Small intestine (tissue), 7 donors: ENCODE results near the gene KCTD3. TPM values are rescaled to one million over a fixed set of nuclear protein-coding genes. Genes with fewer than 3 reads are reported as not detected.

ENCODE experiments used
- DNase-seq, 2 donors: peaks; one replicate each; pipeline versions ENCODE4 v3.0.0 to v3.0.0-alpha.2; 2013
- FAIRE-seq: peaks from 2 replicates; lab custom pipeline; 2012; peaks lifted over from hg19 to GRCh38; lab: Jason Lieb, UNC
- H3K27ac ChIP-seq, 3 donors: one replicate each; pipeline ENCODE4 v1.5.1; 2013; ENCODE audit warnings: low read length in 2 of 3, mild to moderate bottlenecking in 2 of 3, control low read depth in 1 of 3, inconsistent platforms in 1 of 3, low read depth in 1 of 3, moderate library complexity in 1 of 3
- H3K27me3 ChIP-seq, 3 donors: one replicate each; pipeline ENCODE4 v1.6.1; 2013; ENCODE audit warnings: low read length in 3 of 3, inconsistent platforms in 1 of 3; ENCODE audit not compliant: control insufficient read depth in 3 of 3, insufficient read depth in 3 of 3
- H3K36me3 ChIP-seq, 3 donors: one replicate each; pipeline ENCODE4 v1.6.1; 2013; ENCODE audit warnings: low read length in 3 of 3, inconsistent platforms in 1 of 3, low read depth in 1 of 3, mild to moderate bottlenecking in 1 of 3, moderate library complexity in 1 of 3; ENCODE audit not compliant: control insufficient read depth in 3 of 3, insufficient read depth in 2 of 3
- H3K4me1 ChIP-seq, 3 donors: one replicate each; pipeline ENCODE4 v1.6.1; 2013; ENCODE audit warnings: low read length in 2 of 3, inconsistent platforms in 1 of 3, low read depth in 1 of 3, mild to moderate bottlenecking in 1 of 3, moderate library complexity in 1 of 3; ENCODE audit not compliant: control insufficient read depth in 3 of 3, insufficient read depth in 2 of 3
- H3K4me3 ChIP-seq, 3 donors: one replicate each; pipeline ENCODE4 v1.5.1; 2013; ENCODE audit warnings: low read length in 3 of 3, control low read depth in 1 of 3, inconsistent platforms in 1 of 3, low read depth in 1 of 3, mild to moderate bottlenecking in 1 of 3, moderate library complexity in 1 of 3
- H3K9me3 ChIP-seq, 2 donors: one replicate each; pipeline ENCODE4 v1.6.1; 2013; ENCODE audit warnings: low read depth in 1 of 2, low read length in 1 of 2; ENCODE audit not compliant: control insufficient read depth in 2 of 2, insufficient read depth in 1 of 2
- WGBS, 3 donors: extraction: QIAGEN DNeasy Blood & Tissue Kit; methylation state at CpG; one replicate each; pipeline ENCODE4 v1.1.7; 2013; 5-methylcytosine and 5-hydroxymethylcytosine counted together
- polyA plus RNA-seq, 4 donors: library from polyadenylated mRNA; stranded (reverse) in 3 of 4; unstranded in 1 of 4; fragments of 200-250 nt in 3 of 4; fragments of 120-200 nt in 1 of 4; gene quantifications; one replicate each; pipeline versions ENCODE4 v1.2.1 to v1.2.3, GENCODE V29; 2013
- donor health status: healthy with polysubstance abuse.
- donor health status: control.
- donor health status: control.
- donor health status: Bipolar disorder and iron deficiency.
- donor health status: healthy.

The KCTD3 gene
- polyA plus RNA-seq, 4 donors: 40.0 to 128 (median 60.2) TPM

DNA sequence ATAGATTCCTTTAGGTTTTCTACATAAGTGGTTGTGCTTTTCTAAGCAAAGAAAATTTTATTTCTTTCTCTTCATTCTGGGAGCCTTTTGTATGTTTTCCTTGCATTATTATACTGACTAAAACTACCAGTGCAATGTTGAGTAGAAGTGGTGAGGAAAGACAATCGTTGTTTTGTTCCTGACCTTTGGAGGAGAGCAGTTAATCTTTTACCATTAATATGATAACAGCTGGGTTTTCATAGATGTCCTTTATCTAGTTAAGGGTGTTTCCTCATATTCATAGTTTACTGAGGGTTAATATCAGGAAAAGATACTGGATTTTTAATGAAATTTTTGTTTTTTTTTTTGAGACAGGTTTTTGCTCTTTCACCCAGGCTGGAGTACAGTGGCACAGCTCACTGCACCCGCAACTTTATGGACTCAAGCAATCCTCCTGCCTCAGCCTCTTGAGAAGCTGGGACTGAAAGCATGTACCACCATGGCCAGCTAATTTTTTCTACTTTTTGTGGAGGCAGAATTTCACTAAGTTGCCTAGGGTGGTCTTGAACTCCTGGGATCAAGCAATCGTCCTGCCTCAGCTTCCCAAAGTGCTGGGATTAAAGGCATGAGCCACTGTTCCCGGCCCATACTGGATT, 9.0 kb upstream of the KCTD3 start:
- Histone ChIP-seq H3K4me1 (peaks cover 0 to 11% (median 10%) of the 10 kb centered on the region in 3 donors), H3K27me3 (no peaks in the 10 kb centered on the region), H3K27ac (peak overlapping the region in 2 of 3 donors; percentile 30 to 32), H3K9me3 (peaks cover 0 to 25% of the 10 kb centered on the region in 2 donors), H3K4me3 (no peak overlapping the region), H3K36me3 (peaks cover 0 to 4% (median 0%) of the 10 kb centered on the region in 3 donors)
- DNase-seq (peak; percentile 57 to 63), FAIRE-seq (peak; percentile 89)
- WGBS, 3 donors: 30 to 68% (median 41%) methylated on average over 4 of the region's 4 CpGs

DNA sequence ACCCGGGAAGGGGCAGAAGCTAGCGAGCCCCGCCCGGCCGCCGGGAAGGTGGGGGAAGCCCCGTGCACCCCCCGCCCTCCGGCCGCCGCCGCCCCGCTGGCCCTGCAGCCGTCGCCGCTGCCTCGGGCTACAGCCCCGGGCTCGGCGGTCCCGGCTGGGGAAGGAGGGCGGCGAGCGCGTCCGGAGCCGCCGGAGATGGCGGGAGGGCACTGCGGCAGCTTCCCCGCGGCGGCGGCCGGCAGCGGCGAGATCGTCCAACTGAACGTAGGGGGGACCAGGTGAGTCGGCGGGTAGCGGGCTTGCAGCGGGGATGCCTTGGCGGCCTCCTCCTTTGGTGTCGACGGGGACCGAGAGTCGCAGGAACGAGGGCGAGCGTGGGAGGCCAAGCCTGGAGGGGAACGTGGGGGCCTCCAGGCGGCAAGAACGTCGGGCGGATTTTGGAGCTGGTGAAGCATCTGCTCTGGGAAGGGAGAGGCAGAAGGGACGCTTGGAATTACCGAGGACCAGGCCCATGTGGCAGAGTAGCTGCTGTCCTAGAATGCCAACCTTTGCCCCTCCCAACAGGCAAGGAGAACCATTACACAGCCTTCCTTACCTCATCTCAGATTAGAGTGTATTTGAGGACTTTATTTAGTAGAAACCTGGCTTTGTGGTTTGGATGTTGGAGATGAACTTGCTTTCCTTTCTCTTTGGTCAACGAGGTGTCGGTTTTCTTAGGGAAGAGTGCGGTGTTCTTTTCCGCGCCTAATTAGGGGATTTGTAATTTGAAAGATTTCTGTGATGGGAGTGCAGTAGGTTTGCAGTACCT, 591 bp downstream of the KCTD3 start:
- H3K9me3 ChIP-seq: no peaks in the 10 kb centered on the region
- no peaks in the 10 kb centered on the region for H3K27me3 ChIP-seq
- 0 to 2% (median 1%) methylated on average over 41 to 63 of the region's 63 CpGs for WGBS, 3 donors
- H3K4me1 ChIP-seq: peaks cover 0 to 11% (median 3%) of the 10 kb centered on the region in 3 donors
- H3K36me3 ChIP-seq: no peaks in the 10 kb centered on the region
- peak overlapping the region; percentile 84 to 98 (median 93) for H3K27ac ChIP-seq
- DNase-seq (peak; percentile 83 to 88), FAIRE-seq (no peak)
- peak overlapping the region; percentile 63 to 95 (median 69) for H3K4me3 ChIP-seq

- DNase-seq (peak in 1 of 2 donors; percentile 40), FAIRE-seq (no peak)
- H3K4me3 ChIP-seq: peak overlapping the region; percentile 63 to 95 (median 69)
- H3K9me3 ChIP-seq: no peaks in the 10 kb centered on the region
- H3K4me1 ChIP-seq: peaks cover 0 to 17% (median 3%) of the 10 kb centered on the region in 3 donors
- no peaks in the 10 kb centered on the region for H3K27me3 ChIP-seq
- H3K36me3 ChIP-seq: no peaks in the 10 kb centered on the region
- peak overlapping the region; percentile 84 to 98 (median 93) for H3K27ac ChIP-seq
- whole genome bisulfite sequencing, 3 donors: 0 to 9% (median 8%) methylated on average over 3 to 5 of the region's 5 CpGs
Observed at GRCh38 chr1:215568299-215568692, 1.2 kb downstream of the KCTD3 start.

DNA sequence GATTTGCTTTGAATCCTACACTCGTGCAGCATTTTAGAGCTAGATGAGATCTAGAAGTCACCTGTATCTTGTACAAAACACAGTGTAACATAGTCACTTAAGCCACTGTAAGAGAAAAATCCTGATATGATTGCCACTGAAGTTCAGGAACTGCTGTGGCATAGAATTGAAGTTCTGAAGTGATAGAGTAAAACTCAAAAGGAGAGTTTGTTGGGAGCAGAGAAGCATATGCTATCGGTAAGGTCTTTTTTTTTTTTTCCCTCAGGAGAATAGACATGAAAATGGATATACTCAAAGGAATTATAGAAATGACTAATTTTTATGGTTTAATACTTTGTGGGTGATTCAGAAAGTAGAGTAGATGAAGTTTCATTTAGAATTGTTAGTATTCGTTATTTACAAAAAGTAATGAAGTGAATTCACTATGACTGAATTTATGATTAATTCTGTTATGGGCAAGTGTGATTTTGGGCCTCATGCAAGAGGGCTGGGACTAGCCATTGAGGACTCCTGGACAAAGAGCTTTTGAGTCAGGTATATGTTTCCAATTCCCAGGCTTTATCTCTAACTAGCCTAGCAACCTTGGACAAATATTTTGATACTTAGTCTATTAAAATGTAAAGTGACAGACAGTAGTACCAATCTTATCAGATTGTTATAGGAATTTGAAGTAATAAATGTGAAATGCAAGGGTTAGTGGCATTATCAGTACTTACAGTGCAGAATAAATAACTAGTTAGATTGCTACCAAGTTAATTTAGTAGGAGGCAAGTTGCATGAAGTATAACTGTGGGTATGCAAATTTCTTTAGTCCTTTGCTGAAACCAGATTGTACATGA, 3.1 kb downstream of the KCTD3 start:
- no peaks in the 10 kb centered on the region for H3K27me3 ChIP-seq
- no peaks in the 10 kb centered on the region for H3K9me3 ChIP-seq
- H3K4me3 ChIP-seq: peak overlapping the region in 2 of 3 donors; percentile 8 to 11
- peak overlapping the region; percentile 20 to 98 (median 76) for H3K27ac ChIP-seq
- FAIRE-seq (no peak), DNase-seq (peak; percentile 50 to 75)
- peaks cover 0 to 4% (median 0%) of the 10 kb centered on the region in 3 donors for H3K36me3 ChIP-seq
- peaks cover 0 to 17% (median 3%) of the 10 kb centered on the region in 3 donors for H3K4me1 ChIP-seq
- 5 to 39% (median 20%) methylated on average over 3 of the region's 3 CpGs for WGBS, 3 donors

GRCh38 chr1:215581896-215582295, 14.8 kb downstream of the KCTD3 start:
- Histone ChIP-seq H3K4me1 (no peaks in the 10 kb centered on the region), H3K36me3 (peaks cover 0 to 14% (median 7%) of the 10 kb centered on the region in 3 donors), H3K9me3 (no peaks in the 10 kb centered on the region), H3K4me3 (no peak overlapping the region), H3K27ac (no peak overlapping the region), H3K27me3 (no peaks in the 10 kb centered on the region)
- 86 to 93% (median 88%) methylated on average over 2 of the region's 2 CpGs for WGBS, 3 donors
- DNase-seq (no peak), FAIRE-seq (no peak)

GRCh38 chr1:215583185-215583749, 16.2 kb downstream of the KCTD3 start:
- peak overlapping the region; percentile 22 to 64 (median 38) for H3K27ac ChIP-seq
- no peak for FAIRE-seq
- DNase-seq: peak in 1 of 2 donors; percentile 85

DNA sequence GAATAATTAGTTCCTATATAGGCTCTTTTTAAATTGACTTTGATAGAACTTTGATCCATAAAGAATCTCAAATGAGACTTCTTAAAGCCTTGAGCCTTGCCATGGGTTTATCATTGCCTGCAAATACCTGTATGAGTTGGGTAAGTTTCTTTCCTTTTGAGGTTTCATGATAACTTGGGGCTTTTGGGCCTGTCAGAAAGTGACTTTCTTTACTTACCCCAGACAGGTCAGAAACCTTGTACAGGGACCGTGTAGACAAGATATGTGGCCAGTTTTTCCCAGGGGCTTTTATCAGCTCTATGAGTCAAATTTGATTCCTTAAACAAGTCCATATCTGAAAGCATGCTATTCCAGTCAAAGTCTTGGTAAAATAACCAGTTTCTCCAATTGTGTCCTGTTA, 17.3 kb downstream of the KCTD3 start:
- peak overlapping the region in 1 of 3 donors; percentile 11 for H3K27ac ChIP-seq
- FAIRE-seq: no peak
- 85 to 91% (median 86%) methylated on average over 1 of the region's 1 CpG for whole genome bisulfite sequencing, 3 donors

More at GRCh38 chr1:215583185-215583749, 16.2 kb downstream of the KCTD3 start:
- Histone ChIP-seq H3K4me1 (no peaks in the 10 kb centered on the region), H3K27me3 (no peaks in the 10 kb centered on the region), H3K9me3 (no peaks in the 10 kb centered on the region), H3K4me3 (no peak overlapping the region), H3K36me3 (peaks cover 0 to 17% (median 7%) of the 10 kb centered on the region in 3 donors)
- WGBS, 3 donors: 30 to 54% (median 36%) methylated on average over 5 of the region's 5 CpGs

More for the DNA sequence above, 17.3 kb downstream of the KCTD3 start:
- peaks cover 0 to 3% of the 10 kb centered on the region in 2 donors for H3K9me3 ChIP-seq
- DNase-seq: no peak
- no peaks in the 10 kb centered on the region for H3K4me1 ChIP-seq
- H3K36me3 ChIP-seq: peaks cover 0 to 19% (median 4%) of the 10 kb centered on the region in 3 donors
- no peaks in the 10 kb centered on the region for H3K27me3 ChIP-seq
- H3K4me3 ChIP-seq: no peak overlapping the region
